HUES48 (cell line): ENCODE data around the gene LANCL3.
A peak's percentile ranks its signal among the peaks of the same experiment; 100 is the strongest.

Source experiments
- H3K27ac ChIP-seq: one replicate; pipeline ENCODE4 v1.7.0; 2013; ENCODE audit warnings: low read depth, low read length, inconsistent platforms
- H3K27me3 ChIP-seq: 2 replicates; pipeline ENCODE4 v1.6.1; 2013; ENCODE audit warnings: mild to moderate bottlenecking, low read length; ENCODE audit not compliant: control insufficient read depth, insufficient read depth
- H3K36me3 ChIP-seq: 2 replicates; pipeline ENCODE4 v1.6.1; 2013; ENCODE audit warnings: low read length; ENCODE audit not compliant: control insufficient read depth, insufficient read depth
- H3K4me1 ChIP-seq: 2 replicates; pipeline ENCODE4 v1.6.1; 2013; ENCODE audit warnings: mild to moderate bottlenecking, low read length; ENCODE audit not compliant: control insufficient read depth, insufficient read depth
- H3K4me3 ChIP-seq: 2 replicates; pipeline ENCODE4 v1.5.1; 2013; ENCODE audit warnings: mild to moderate bottlenecking, low read depth, low read length
- H3K9ac ChIP-seq: 2 replicates; pipeline ENCODE4 v1.6.1; 2013; ENCODE audit warnings: mild to moderate bottlenecking, low read depth, low read length, moderate library complexity
- H3K9me3 ChIP-seq: 2 replicates; pipeline ENCODE4 v1.6.1; 2013; ENCODE audit warnings: low read length; ENCODE audit not compliant: control insufficient read depth, insufficient read depth

The LANCL3 gene

DNA sequence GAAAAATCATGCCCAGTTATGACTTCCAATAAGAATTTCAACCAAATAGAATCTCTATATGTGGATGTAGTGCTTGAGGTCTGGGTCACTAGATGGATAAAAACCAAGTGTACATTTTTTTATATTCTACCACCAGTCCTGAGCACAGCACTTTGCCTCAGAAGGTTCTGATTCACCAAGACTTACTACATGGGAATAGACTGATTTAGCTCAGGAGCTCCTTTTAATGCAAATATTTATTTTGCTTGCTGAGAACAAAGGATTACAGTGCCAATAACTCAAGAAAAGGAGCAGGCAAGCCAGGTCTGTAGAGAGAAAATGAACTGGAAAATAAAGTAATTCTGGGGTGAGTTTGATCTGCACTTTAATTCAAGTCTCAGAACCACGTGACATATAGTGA, 107.8 kb downstream of the LANCL3 start:
- no peaks in the 10 kb centered on the region for H3K36me3 ChIP-seq
- H3K4me3 ChIP-seq = no peak overlapping the region
- peaks cover 6% of the 10 kb centered on the region for H3K4me1 ChIP-seq
- no peak overlapping the region for H3K9ac ChIP-seq
- no peak overlapping the region for H3K27ac ChIP-seq
- no peaks in the 10 kb centered on the region for H3K9me3 ChIP-seq
- H3K27me3 ChIP-seq = peaks cover 4% of the 10 kb centered on the region

DNA sequence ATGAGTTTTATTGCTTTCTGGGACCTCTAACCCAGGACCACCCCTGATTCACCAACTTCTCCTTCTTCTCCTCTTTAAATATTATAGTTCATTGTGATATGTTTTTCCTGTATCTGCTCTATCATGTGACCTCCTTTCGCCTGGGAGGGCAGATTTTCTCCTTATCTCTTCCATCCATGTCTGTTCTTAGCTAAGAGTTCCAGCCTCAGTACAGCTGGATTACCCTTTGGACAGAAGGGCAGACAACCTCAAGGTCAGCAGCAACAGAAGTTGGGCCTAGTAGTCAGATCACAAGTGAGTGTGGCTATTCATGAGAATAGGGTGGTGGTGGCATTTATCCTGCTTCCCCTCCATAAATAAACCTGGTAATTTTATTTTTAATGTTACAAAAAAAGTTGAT, 108.4 kb downstream of the LANCL3 start:
- H3K27me3 ChIP-seq = peaks cover 9% of the 10 kb centered on the region
- H3K27ac ChIP-seq = no peak overlapping the region
- H3K4me3 ChIP-seq = no peak overlapping the region
- no peak overlapping the region for H3K9ac ChIP-seq
- H3K9me3 ChIP-seq = no peaks in the 10 kb centered on the region
- peaks cover 13% of the 10 kb centered on the region for H3K4me1 ChIP-seq
- no peaks in the 10 kb centered on the region for H3K36me3 ChIP-seq

DNA sequence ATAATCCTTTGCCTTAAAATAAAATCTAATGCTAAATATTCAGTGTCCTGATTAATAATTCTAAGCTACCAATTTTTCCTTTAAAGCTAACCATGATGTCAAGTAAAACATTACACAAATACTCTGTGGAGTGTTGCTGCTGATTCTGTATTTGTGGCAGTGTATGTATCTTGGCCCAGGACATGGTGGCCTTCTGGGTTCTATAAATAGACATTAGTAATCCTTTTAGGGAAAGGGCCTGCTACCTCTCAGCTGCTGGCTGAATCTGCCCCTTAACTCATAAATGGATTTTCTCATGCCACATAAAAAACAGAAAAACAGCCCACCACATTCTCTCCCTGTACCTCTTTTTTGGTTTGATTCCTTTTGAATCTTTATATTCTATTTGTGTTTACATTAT, 113.0 kb downstream of the LANCL3 start:
- Histone ChIP-seq H3K4me3 (no peak overlapping the region), H3K9ac (no peak overlapping the region), H3K27ac (no peak overlapping the region)

DNA sequence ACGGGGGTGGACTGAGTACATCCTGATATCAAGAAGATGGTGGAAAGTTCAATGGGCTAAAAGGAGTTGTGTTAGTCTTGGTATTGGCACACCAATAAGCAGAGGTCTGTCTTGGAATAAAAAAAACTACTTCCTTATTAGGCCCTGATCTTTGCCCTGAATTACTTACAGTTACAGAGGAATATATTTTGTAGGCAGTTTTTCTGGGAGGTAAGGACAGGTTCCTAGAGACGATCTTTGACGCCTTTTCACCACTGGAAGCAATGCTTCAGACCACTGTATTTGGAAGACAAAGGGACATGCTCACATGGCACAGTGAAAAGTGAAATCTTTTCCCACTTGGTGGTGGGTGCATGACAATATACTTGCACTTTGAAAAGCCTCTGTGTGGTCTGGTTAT, 113.5 kb downstream of the LANCL3 start:
- Histone ChIP-seq H3K9ac (peak overlapping the region; percentile 42; the same call in 1 of the 2 replicates), H3K4me3 (peak overlapping the region; percentile 53; the same call in 1 of the 2 replicates), H3K9me3 (no peaks in the 10 kb centered on the region), H3K4me1 (peaks cover 18% of the 10 kb centered on the region), H3K27me3 (peaks cover 30% of the 10 kb centered on the region), H3K36me3 (no peaks in the 10 kb centered on the region), H3K27ac (peak overlapping the region; percentile 46)

More for the DNA sequence above, 113.0 kb downstream of the LANCL3 start:
- peaks cover 30% of the 10 kb centered on the region for H3K27me3 ChIP-seq
- H3K4me1 ChIP-seq = peaks cover 18% of the 10 kb centered on the region
- no peaks in the 10 kb centered on the region for H3K9me3 ChIP-seq
- no peaks in the 10 kb centered on the region for H3K36me3 ChIP-seq

- H3K4me3 ChIP-seq = peak within 1 kb of the TSS; percentile 53
- H3K36me3 ChIP-seq = no peaks in the 10 kb centered on the region
- peaks cover 30% of the 10 kb centered on the region for H3K27me3 ChIP-seq
- H3K9me3 ChIP-seq = no peaks in the 10 kb centered on the region
- H3K9ac ChIP-seq = peak within 1 kb of the TSS; percentile 67
- peaks cover 18% of the 10 kb centered on the region for H3K4me1 ChIP-seq
- peak within 1 kb of the TSS; percentile 46 for H3K27ac ChIP-seq
Observed at GRCh38 chrX:37685381-37686359, 114.2 kb downstream of the LANCL3 start, which contains the start of gene XK. XK (plus strand) TSS chrX:37685791; CDS start chrX:37685962, 171 bp downstream.

- Histone ChIP-seq H3K9me3 (no peaks in the 10 kb centered on the region), H3K27me3 (peaks cover 30% of the 10 kb centered on the region), H3K4me3 (peak overlapping the region; percentile 53), H3K9ac (no peak overlapping the region), H3K27ac (no peak overlapping the region), H3K36me3 (no peaks in the 10 kb centered on the region), H3K4me1 (peaks cover 18% of the 10 kb centered on the region)
Observed at GRCh38 chrX:37686369-37686995, 115.0 kb downstream of the LANCL3 start.

GRCh38 chrX:37686996-37687395, 115.5 kb downstream of the LANCL3 start:
- H3K9me3 ChIP-seq = no peaks in the 10 kb centered on the region
- no peak overlapping the region for H3K4me3 ChIP-seq
- peaks cover 18% of the 10 kb centered on the region for H3K4me1 ChIP-seq
- H3K36me3 ChIP-seq = no peaks in the 10 kb centered on the region
- H3K27me3 ChIP-seq = peaks cover 30% of the 10 kb centered on the region
- H3K9ac ChIP-seq = no peak overlapping the region
- no peak overlapping the region for H3K27ac ChIP-seq

- Histone ChIP-seq H3K4me1 (0 out of 2 replicates have a peak, but pooled peaks cover 3% of the 10 kb centered on the region), H3K9me3 (no peaks in the 10 kb centered on the region), H3K9ac (no peak overlapping the region), H3K27me3 (peaks cover 24% of the 10 kb centered on the region), H3K36me3 (no peaks in the 10 kb centered on the region), H3K4me3 (no peak overlapping the region), H3K27ac (no peak overlapping the region)
Observed at GRCh38 chrX:37690119-37690518, 118.7 kb downstream of the LANCL3 start.

- H3K27ac ChIP-seq = no peak overlapping the region
- no peaks in the 10 kb centered on the region for H3K9me3 ChIP-seq
- H3K27me3 ChIP-seq = 0 out of 2 replicates have a peak, but pooled peaks cover 3% of the 10 kb centered on the region
- no peak overlapping the region for H3K4me3 ChIP-seq
- H3K36me3 ChIP-seq = no peaks in the 10 kb centered on the region
- H3K9ac ChIP-seq = no peak overlapping the region
- no peaks in the 10 kb centered on the region for H3K4me1 ChIP-seq
Observed at GRCh38 chrX:37692918-37693317, 121.5 kb downstream of the LANCL3 start.

DNA sequence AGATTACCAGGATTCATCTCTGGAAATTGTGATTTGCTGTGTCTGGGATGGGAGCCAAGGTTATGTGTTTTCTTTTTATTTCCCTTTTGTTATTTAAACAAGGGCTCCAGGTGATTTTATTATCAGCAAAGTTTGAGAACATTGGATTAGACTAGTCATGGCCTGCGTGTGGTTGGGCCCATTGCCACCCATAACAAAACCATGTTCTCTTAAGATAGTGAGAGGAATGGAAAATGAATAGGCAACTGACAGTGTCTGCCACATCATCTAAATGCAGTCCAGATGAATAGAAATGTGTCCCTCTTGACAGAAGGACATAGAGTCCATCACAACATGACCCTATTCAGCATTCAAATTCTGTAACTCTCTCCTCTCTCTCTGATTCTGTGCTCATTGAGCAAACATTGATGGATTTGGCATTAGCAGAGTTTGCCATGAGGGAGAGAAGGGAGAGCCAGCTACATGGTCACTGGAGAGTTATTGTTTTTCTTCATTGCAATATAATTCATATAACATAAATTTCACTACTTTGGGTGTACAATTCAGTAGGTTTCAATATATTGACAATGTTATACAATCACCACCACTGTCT, 125.8 kb downstream of the LANCL3 start:
- H3K27ac ChIP-seq = no peak overlapping the region
- H3K4me3 ChIP-seq = no peak overlapping the region
- no peak overlapping the region for H3K9ac ChIP-seq
- H3K9me3 ChIP-seq = no peaks in the 10 kb centered on the region
- H3K36me3 ChIP-seq = no peaks in the 10 kb centered on the region
- H3K4me1 ChIP-seq = peaks cover 4% of the 10 kb centered on the region; the same call in 1 of the 2 replicates
- 0 out of 2 replicates have a peak, but pooled peaks cover 3% of the 10 kb centered on the region for H3K27me3 ChIP-seq
